ENCODE results near the gene PF4V1. TPM values are rescaled to one million over a fixed set of nuclear protein-coding genes. Genes with fewer than 3 reads are reported as not detected.

The PF4V1 gene
- total and polyA plus RNA-seq, 2 of the 13 experiments (the other 11 are each of a cell fraction or from before 2014, with no cell fraction given), result not detected

DNA sequence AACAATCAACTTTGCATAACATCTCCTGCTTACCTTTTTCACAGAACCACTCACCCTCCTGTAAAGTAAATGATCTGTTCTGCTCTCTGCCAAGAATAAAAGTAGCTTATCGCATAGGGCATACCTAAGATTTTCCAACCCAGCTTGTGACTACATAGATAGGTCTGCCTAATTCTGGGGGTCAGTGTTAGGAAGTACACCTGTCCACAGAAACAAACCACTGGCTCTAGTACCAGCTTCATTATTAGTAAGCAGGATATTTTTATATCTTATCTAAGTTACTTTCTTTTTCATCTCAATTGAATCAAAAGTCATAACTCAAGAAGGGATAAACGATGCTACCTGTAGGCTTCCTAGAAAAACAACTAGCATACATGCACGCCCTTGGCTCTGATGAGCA is 39.9 kb downstream of the PF4V1 start:
- H3K27ac ChIP-seq (ENCODE audit: extremely low read length, insufficient read depth, low read length), result no peak overlapping the region
- no peaks in the 10 kb centered on the region for H3K27me3 ChIP-seq (ENCODE audit: control insufficient read depth in 1 of 2, insufficient read depth in 2 of 2, low read length in 2 of 2)
- intact Hi-C loops (cut with micrococcal nuclease; ENCODE audit: unreplicated experiment), result no loop called here
- no peaks in the 10 kb centered on the region for H3K79me2 ChIP-seq (ENCODE audit: insufficient read depth, low read length)
- H3K4me1 ChIP-seq (ENCODE audit: insufficient read depth, low read length), result no peaks in the 10 kb centered on the region
- POLR2A ChIA-PET, result no interaction called here
- FAIRE-seq (no peak), ATAC-seq (no peak), DNase-seq (ENCODE audit: low spot score) (no peak)
- H3K36me3 ChIP-seq (replicated peaks in 1 of 2; ENCODE audit: control insufficient read depth in 1 of 2, insufficient read depth in 2 of 2, low read length in 2 of 2), result no peaks in the 10 kb centered on the region
- H3K9ac ChIP-seq (ENCODE audit: insufficient read depth, low read depth, low read length), result no peak overlapping the region
- no peak for TF ChIP-seq ZNF572 (CRISPR knock-in tag; IDR thresholded peaks at IDR 0.05)
- no peak for TF ChIP-seq ISX (CRISPR knock-in tag; conservative IDR thresholded peaks at IDR 0.05)
- TF ChIP-seq TGIF2 (CRISPR knock-in tag; IDR thresholded peaks at IDR 0.05), result no peak
- no peak for TF ChIP-seq AHR (CRISPR knock-in tag; IDR thresholded peaks at IDR 0.05)
- TF ChIP-seq ZNF615 (CRISPR knock-in tag; IDR thresholded peaks at IDR 0.05; ENCODE audit: borderline replicate concordance), result no peak
- TF ChIP-seq, protein P1, sequence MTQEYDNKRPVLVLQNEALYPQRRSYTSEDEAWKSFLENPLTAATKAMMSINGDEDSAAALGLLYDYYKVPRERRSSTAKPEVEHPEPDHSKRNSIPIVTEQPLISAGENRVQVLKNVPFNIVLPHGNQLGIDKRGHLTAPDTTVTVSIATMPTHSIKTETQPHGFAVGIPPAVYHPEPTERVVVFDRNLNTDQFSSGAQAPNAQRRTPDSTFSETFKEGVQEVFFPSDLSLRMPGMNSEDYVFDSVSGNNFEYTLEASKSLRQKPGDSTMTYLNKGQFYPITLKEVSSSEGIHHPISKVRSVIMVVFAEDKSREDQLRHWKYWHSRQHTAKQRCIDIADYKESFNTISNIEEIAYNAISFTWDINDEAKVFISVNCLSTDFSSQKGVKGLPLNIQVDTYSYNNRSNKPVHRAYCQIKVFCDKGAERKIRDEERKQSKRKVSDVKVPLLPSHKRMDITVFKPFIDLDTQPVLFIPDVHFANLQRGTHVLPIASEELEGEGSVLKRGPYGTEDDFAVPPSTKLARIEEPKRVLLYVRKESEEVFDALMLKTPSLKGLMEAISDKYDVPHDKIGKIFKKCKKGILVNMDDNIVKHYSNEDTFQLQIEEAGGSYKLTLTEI (CRISPR knock-in tag; conservative IDR thresholded peaks at IDR 0.05), result no peak
- TF ChIP-seq ZBTB38 (CRISPR knock-in tag; IDR thresholded peaks at IDR 0.05), result no peak
- TF ChIP-seq GFI1 (CRISPR knock-in tag; IDR thresholded peaks at IDR 0.05; ENCODE audit: borderline replicate concordance), result no peak
- TF ChIP-seq SOX5 (CRISPR knock-in tag; IDR thresholded peaks at IDR 0.05; ENCODE audit: borderline replicate concordance), result no peak
- no peak for TF ChIP-seq KLF13 (CRISPR knock-in tag; IDR thresholded peaks at IDR 0.05)
- no peak for TF ChIP-seq ZMYM2 (CRISPR knock-in tag; IDR thresholded peaks at IDR 0.05)
- no peak for TF ChIP-seq PHF20 (CRISPR knock-in tag; IDR thresholded peaks at IDR 0.05)
- no peaks in the 10 kb centered on the region for H3K9me3 ChIP-seq (ENCODE audit: low read length)
- in situ Hi-C loops (cut with HindIII; ENCODE audit: extremely low pct_ligation_motif_present, low pct_unique_long_range_greater_than_20kb), result no loop called here
- CTCF ChIA-PET (ENCODE audit: low intra/inter-chr PET ratio, low total read pairs), result no interaction called here
- no peak overlapping the region for H3K4me3 ChIP-seq (replicated peaks in 1 of 3; ENCODE audit: insufficient read depth in 1 of 3, low read depth in 2 of 3, low read length in 3 of 3)
- no peaks in the 10 kb centered on the region for H4K20me1 ChIP-seq (ENCODE audit: insufficient read depth, low read length)
- no TSS peak for BruUV-seq (replicated peaks)
- H3K4me2 ChIP-seq (ENCODE audit: low read depth, low read length), result no peak overlapping the region
- no peak overlapping the region for H2AFZ ChIP-seq (ENCODE audit: low read length)
- WGBS (ENCODE audit: low lambda C conversion rate), result 0% methylated on average over 3 of the region's 3 CpGs
